CD4-positive, alpha-beta T cell (primary cell): ENCODE results near the gene VTI1A. TPM values are rescaled to one million over a fixed set of nuclear protein-coding genes. Genes with fewer than 3 reads are reported as not detected.
"Not testable (repeated sequence)": the region's sequence is repeated elsewhere in the genome, so short reads cannot be mapped to it uniquely, and the experiment has no call there.

Experiments
- ATAC-seq: fragments of 200-7000 bp; cut with Tn5 transposase; one replicate; pipeline ENCODE4 v1.10.0; 2022; ENCODE audit warnings: mild to moderate bottlenecking; ENCODE audit not compliant: poor library complexity
- CTCF ChIA-PET: fragments of 350-600 bp; sonication (Branson Sonifier 250); formaldehyde crosslinking; loops from one replicate; lab custom pipeline; 2021; ENCODE audit warnings: antibody characterized with exemption, inconsistent platforms; lab: Charles Lee
- POLR2A ChIA-PET: fragments of 350-600 bp; sonication (Branson Sonifier 250); formaldehyde crosslinking; loops from one replicate; lab custom pipeline; 2021; ENCODE audit warnings: antibody characterized with exemption, inconsistent platforms; lab: Charles Lee
- DNase-seq, 14 experiments: peaks; one replicate each; pipeline ENCODE4 v3.0.0-alpha.2; 2013 to 2020; ENCODE audit warnings: mixed read lengths in 2 of 14
- H3K27ac ChIP-seq, 2 donors: one replicate each; pipeline versions ENCODE4 v1.5.1 to v1.7.0; 2013; ENCODE audit warnings: low read length in 2 of 2, low read depth in 1 of 2, mild to moderate bottlenecking in 1 of 2
- H3K27me3 ChIP-seq, 2 experiments: 1 replicate in 1 of 2; 2 replicates in 1 of 2; pipeline versions ENCODE4 v1.6.1 to v1.7.0; 2013; ENCODE audit warnings: low read length in 2 of 2, control low read depth in 1 of 2, mild to moderate bottlenecking in 1 of 2, moderate library complexity in 1 of 2; ENCODE audit not compliant: insufficient read depth in 2 of 2, control insufficient read depth in 1 of 2
- H3K36me3 ChIP-seq: one replicate; pipeline ENCODE4 v1.6.1; 2013; ENCODE audit warnings: low read length, control low read depth; ENCODE audit not compliant: insufficient read depth
- H3K4me1 ChIP-seq: one replicate; pipeline ENCODE4 v1.6.1; 2013; ENCODE audit warnings: low read length, control low read depth; ENCODE audit not compliant: insufficient read depth
- H3K4me3 ChIP-seq: one replicate; pipeline ENCODE4 v1.5.1; 2013; ENCODE audit warnings: mild to moderate bottlenecking, low read length, moderate library complexity
- H3K9me3 ChIP-seq, 2 experiments: 1 replicate in 1 of 2; 2 replicates in 1 of 2; pipeline versions ENCODE4 v1.6.1 to v1.7.0; 2013; ENCODE audit warnings: low read length in 2 of 2, mild to moderate bottlenecking in 2 of 2, control low read depth in 1 of 2, moderate library complexity in 1 of 2; ENCODE audit not compliant: control insufficient read depth in 1 of 2, insufficient read depth in 1 of 2
- H3K27ac Mint-ChIP-seq: one replicate; pipeline ENCODE4 v1.8.0; 2020; ENCODE audit warnings: mixed read lengths
- H3K27me3 Mint-ChIP-seq: one replicate; pipeline ENCODE4 v1.8.0; 2021; ENCODE audit warnings: mixed read lengths
- H3K36me3 Mint-ChIP-seq: one replicate; pipeline ENCODE4 v1.8.0; 2021; ENCODE audit warnings: low read depth, mixed read lengths
- H3K4me1 Mint-ChIP-seq: one replicate; pipeline ENCODE4 v1.8.0; 2021; ENCODE audit warnings: low read depth, mixed read lengths
- H3K4me3 Mint-ChIP-seq: one replicate; pipeline ENCODE4 v1.8.0; 2020; ENCODE audit warnings: mild to moderate bottlenecking, mixed read lengths
- H3K9me3 Mint-ChIP-seq: one replicate; pipeline ENCODE4 v1.8.0; 2020; ENCODE audit warnings: mixed read lengths
- CTCF ChIP-seq: fragments of 200-600 bp; IDR thresholded peaks from one replicate; pipeline ENCODE4 v1.8.0; 2022; ENCODE audit warnings: antibody characterized with exemption, mild to moderate bottlenecking
- intact Hi-C, 2 experiments: fragments of 100-400 bp; cut with DNase I in 1 of 2; cut with micrococcal nuclease in 1 of 2; formaldehyde crosslinking; loops; one replicate each; pipeline versions ENCODE4 v1.15.1 to v1.9.0; 2023 to 2025; cut with DNase I, micrococcal nuclease
- microRNA-seq: library from miRNA; unstranded; fragments of <30 nt; microRNA quantifications from one replicate; pipeline ENCODE4 v1.2.0, GENCODE V29; 2021; ENCODE audit warnings: borderline microRNAs expressed, borderline replicate concordance
- total RNA-seq, 174 experiments: library from RNA in 2 of 174; stranded (reverse) in 2 of 174; gene quantifications; one replicate each; pipeline ENCODE4 v1.2.3 and lab custom pipeline; 2021 to 2026

The VTI1A gene
- total RNA-seq, 2 experiments from 2014 or later = 54.5 to 56.5 TPM

- Mint-ChIP-seq H3K27ac (no peak overlapping the region), H3K36me3 (no peaks in the 10 kb centered on the region), H3K4me1 (no peaks in the 10 kb centered on the region), H3K27me3 (no peaks in the 10 kb centered on the region), H3K9me3 (peaks cover 5% of the 10 kb centered on the region), H3K4me3 (no peak overlapping the region)
- no peaks in the 10 kb centered on the region for H3K36me3 ChIP-seq
- H3K9me3 ChIP-seq = peaks cover 1 to 10% of the 10 kb centered on the region in 2 experiments
- no peak for ATAC-seq
- DNase-seq = no peak
- ChIA-PET CTCF (interaction anchor here (1.3 kb wide), 1 partner anchor 9 kb away, joined by 3 read pairs; no protein-coding TSS in a partner anchor), POLR2A (no interaction called here)
- H3K27ac ChIP-seq = no peak overlapping the region
- TF ChIP-seq CTCF = no peak
- intact Hi-C loops = no loop called here
- H3K4me1 ChIP-seq = no peaks in the 10 kb centered on the region
- no peaks in the 10 kb centered on the region for H3K27me3 ChIP-seq
- H3K4me3 ChIP-seq = no peak overlapping the region
Measured at GRCh38 chr10:112858986-112859651, 412.1 kb downstream of the VTI1A start.

GRCh38 chr10:112859793-112860192 is 412.8 kb downstream of the VTI1A start:
- intact Hi-C loops = no loop called here

GRCh38 chr10:112863461-112863860 is 416.4 kb downstream of the VTI1A start:
- H3K9me3 ChIP-seq, H3K27ac ChIP-seq, POLR2A ChIA-PET, H3K27me3 Mint-ChIP-seq, H3K4me1 Mint-ChIP-seq, DNase-seq, H3K36me3 ChIP-seq, ATAC-seq, H3K4me1 ChIP-seq, intact Hi-C loops, H3K9me3 Mint-ChIP-seq, H3K4me3 ChIP-seq, CTCF ChIA-PET, H3K27ac Mint-ChIP-seq, H3K27me3 ChIP-seq, H3K4me3 Mint-ChIP-seq, H3K36me3 Mint-ChIP-seq: not testable (repeated sequence)

More at GRCh38 chr10:112859793-112860192, 412.8 kb downstream of the VTI1A start:
- ChIA-PET CTCF (interaction anchor here (1.3 kb wide), 1 partner anchor 9 kb away, joined by 3 read pairs; no protein-coding TSS in a partner anchor), POLR2A (no interaction called here)
- no peak overlapping the region for H3K4me3 Mint-ChIP-seq
- H3K36me3 ChIP-seq = no peaks in the 10 kb centered on the region
- H3K4me1 ChIP-seq = no peaks in the 10 kb centered on the region
- no peak overlapping the region for H3K27ac ChIP-seq
- H3K27ac Mint-ChIP-seq = no peak overlapping the region
- no peaks in the 10 kb centered on the region for H3K27me3 ChIP-seq
- H3K4me3 ChIP-seq = no peak overlapping the region
- DNase-seq (no peak), ATAC-seq (no peak)
- H3K9me3 Mint-ChIP-seq = peaks cover 3% of the 10 kb centered on the region
- no peaks in the 10 kb centered on the region for H3K36me3 Mint-ChIP-seq
- peaks cover 7% of the 10 kb centered on the region in 2 experiments for H3K9me3 ChIP-seq
- no peaks in the 10 kb centered on the region for H3K27me3 Mint-ChIP-seq
- H3K4me1 Mint-ChIP-seq = no peaks in the 10 kb centered on the region
- TF ChIP-seq CTCF = no peak

Small RNA genes lying within 50 kb of the gene (microRNA-seq; reads per million reads assigned to microRNA genes)
- not detected for gene MIR4295

Other genes with a start within 250 kb of the VTI1A start
- not detected for gene TECTB, start 163.8 kb upstream of the VTI1A start, total RNA-seq
- 10 to 100 TPM; 11.4 to 14.1 TPM for gene ACSL5, start 73.1 kb upstream of the VTI1A start, total RNA-seq
- gene ZDHHC6, start 301 bp upstream of the VTI1A start, total RNA-seq = 10 to 100 TPM; 34.3 to 39.9 TPM